HEK293 (cell line): Measurements from ENCODE around the gene BIN1.
A peak's percentile ranks its signal among the peaks of the same experiment; 100 is the strongest.

Experiments used
- CTCF ChIA-PET: fragments of 350-600 bp; formaldehyde crosslinking; extraction: SDS; loops from one replicate; lab custom pipeline; 2021; ENCODE audit warnings: antibody characterized with exemption; lab: Yijun Ruan, JAX
- POLR2A ChIA-PET: fragments of 300-600 bp; formaldehyde crosslinking; extraction: SDS; loops from one replicate; lab custom pipeline; 2020; ENCODE audit warnings: antibody characterized with exemption, inconsistent platforms; lab: Yijun Ruan, JAX
- H3K27ac ChIP-seq: fragments of 200-500 bp; sonication (Bioruptor generic); 2 replicates; pipeline ENCODE4 v1.5.1; 2014; ENCODE audit warnings: low read depth, low read length, control low read depth, inconsistent platforms; ENCODE audit errors: extremely low read depth
- H3K36me3 ChIP-seq, 2 experiments: fragments of 200-500 bp in 1 of 2; sonication (Bioruptor generic) in 1 of 2; 1 replicate in 1 of 2; 2 replicates in 1 of 2; pipeline ENCODE4 v1.5.1; 2014 to 2017; ENCODE audit warnings: inconsistent platforms in 2 of 2, low read length in 2 of 2; ENCODE audit not compliant: control insufficient read depth in 2 of 2, insufficient read depth in 1 of 2
- H3K4me1 ChIP-seq: fragments of 200-500 bp; sonication (Bioruptor generic); 2 replicates; pipeline ENCODE4 v1.5.1; 2014; ENCODE audit warnings: mild to moderate bottlenecking, low read length, inconsistent platforms; ENCODE audit not compliant: control insufficient read depth, insufficient read depth
- H3K4me3 ChIP-seq: 2 replicates; pipeline ENCODE4 v1.5.1; 2011; ENCODE audit warnings: low read depth, mild to moderate bottlenecking, control low read depth, low read length, moderate library complexity
- H3K9me3 ChIP-seq: fragments of 200-500 bp; sonication (Bioruptor generic); 2 replicates; pipeline ENCODE4 v1.5.1; 2014; ENCODE audit warnings: low read depth, low read length, inconsistent platforms; ENCODE audit not compliant: control insufficient read depth, insufficient read depth
- AEBP2 ChIP-seq: fragments of 450-650 bp; formaldehyde crosslinking; IDR thresholded peaks from 2 replicates; pipeline ENCODE4 v1.5.1; 2016; ENCODE audit warnings: missing biosample characterization, missing genetic modification characterization, borderline replicate concordance
- BCL6B ChIP-seq: fragments of 450-650 bp; formaldehyde crosslinking; IDR thresholded peaks from 2 replicates; pipeline ENCODE4 v1.5.1; 2017; ENCODE audit warnings: missing biosample characterization, missing genetic modification characterization
- EGR2 ChIP-seq: fragments of 450-650 bp; formaldehyde crosslinking; IDR thresholded peaks from 2 replicates; pipeline ENCODE4 v1.5.1; 2016; ENCODE audit warnings: low read depth, missing biosample characterization, missing genetic modification characterization
- FEZF1 ChIP-seq: fragments of 450-650 bp; formaldehyde crosslinking; IDR thresholded peaks from 2 replicates; pipeline ENCODE4 v1.5.1; 2016; ENCODE audit warnings: missing biosample characterization, missing genetic modification characterization
- HOXD13 ChIP-seq: sonication (generic); formaldehyde crosslinking; IDR thresholded peaks from 2 replicates; pipeline ENCODE4 v1.8.0; 2022; ENCODE audit warnings: missing genetic modification reagents, borderline replicate concordance
- IKZF3 ChIP-seq: fragments of 450-650 bp; IDR thresholded peaks from 2 replicates; pipeline ENCODE4 v1.5.0; 2018; ENCODE audit warnings: missing biosample characterization, mild to moderate bottlenecking, missing genetic modification characterization, moderate library complexity
- INSM2 ChIP-seq: fragments of 450-650 bp; formaldehyde crosslinking; IDR thresholded peaks from 2 replicates; pipeline ENCODE4 v1.5.1; 2016; ENCODE audit warnings: missing biosample characterization, missing genetic modification characterization
- REST ChIP-seq: fragments of 450-650 bp; formaldehyde crosslinking; IDR thresholded peaks from 2 replicates; pipeline ENCODE4 v1.5.1; 2016; ENCODE audit warnings: missing biosample characterization, missing genetic modification characterization
- TRIM28 ChIP-seq: IDR thresholded peaks from 2 replicates; pipeline ENCODE4 v1.6.1; 2011; ENCODE audit warnings: low read length, control low read depth, borderline replicate concordance
- ZBTB44 ChIP-seq: fragments of 450-650 bp; IDR thresholded peaks from 2 replicates; pipeline ENCODE4 v1.5.1; 2018; ENCODE audit warnings: missing biosample characterization, mild to moderate bottlenecking, missing genetic modification characterization
- ZNF114 ChIP-seq: fragments of 450-650 bp; formaldehyde crosslinking; IDR thresholded peaks from 2 replicates; pipeline ENCODE4 v1.5.0; 2017; ENCODE audit warnings: missing biosample characterization, missing genetic modification characterization
- ZNF184 ChIP-seq: fragments of 450-650 bp; IDR thresholded peaks from 2 replicates; pipeline ENCODE4 v1.5.1; 2018; ENCODE audit warnings: missing biosample characterization, mild to moderate bottlenecking, missing genetic modification characterization
- ZNF211 ChIP-seq: fragments of 450-650 bp; formaldehyde crosslinking; IDR thresholded peaks from 2 replicates; pipeline ENCODE4 v1.5.1; 2016; ENCODE audit warnings: low read depth, missing biosample characterization, missing genetic modification characterization
- ZNF248 ChIP-seq: fragments of 450-650 bp; formaldehyde crosslinking; IDR thresholded peaks from 2 replicates; pipeline ENCODE4 v1.5.1; 2017; ENCODE audit warnings: missing biosample characterization, missing genetic modification characterization
- ZNF341 ChIP-seq: fragments of 450-650 bp; formaldehyde crosslinking; IDR thresholded peaks from 2 replicates; pipeline ENCODE4; 2016; ENCODE audit warnings: low read depth, missing biosample characterization, missing genetic modification characterization
- ZNF366 ChIP-seq: fragments of 450-650 bp; formaldehyde crosslinking; conservative IDR thresholded peaks from 2 replicates; pipeline ENCODE4 v1.5.1; 2016; ENCODE audit warnings: missing biosample characterization, missing genetic modification characterization
- ZNF433 ChIP-seq: fragments of 450-650 bp; formaldehyde crosslinking; IDR thresholded peaks from 2 replicates; pipeline ENCODE4 v1.5.1; 2016; ENCODE audit warnings: missing biosample characterization, missing genetic modification characterization, low read depth
- ZNF596 ChIP-seq: fragments of 450-650 bp; IDR thresholded peaks from 2 replicates; pipeline ENCODE4 v1.5.0; 2018; ENCODE audit warnings: missing biosample characterization, mild to moderate bottlenecking, missing genetic modification characterization, moderate library complexity
- ZNF600 ChIP-seq: fragments of 450-650 bp; formaldehyde crosslinking; IDR thresholded peaks from 2 replicates; pipeline ENCODE4 v1.5.1; 2016; ENCODE audit warnings: missing biosample characterization, missing genetic modification characterization
- ZNF645 ChIP-seq: fragments of 450-650 bp; formaldehyde crosslinking; IDR thresholded peaks from 2 replicates; pipeline ENCODE4; 2016; ENCODE audit warnings: missing biosample characterization, missing genetic modification characterization
- ZNF704 ChIP-seq: fragments of 450-650 bp; formaldehyde crosslinking; IDR thresholded peaks from 2 replicates; pipeline ENCODE4 v1.5.1; 2016; ENCODE audit warnings: missing biosample characterization, missing genetic modification characterization
- ZNF785 ChIP-seq: fragments of 450-650 bp; formaldehyde crosslinking; IDR thresholded peaks from 2 replicates; pipeline ENCODE4 v1.5.1; 2016; ENCODE audit warnings: missing biosample characterization, missing genetic modification characterization

BIN1 gene

GRCh38 chr2:127001751-127002150, 105.2 kb downstream of the BIN1 start:
- H3K36me3 ChIP-seq, result no peaks in the 10 kb centered on the region
- TF ChIP-seq ZNF600 (tag by site-specific recombination) (peak; percentile 18; the same call in 1 of the 2 replicates), BCL6B (no peak), FEZF1 (no peak), ZNF596 (no peak)
- TF ChIP-seq, all 188 proteins: peak for 1
- CTCF ChIA-PET, result interaction anchor here (0.6 to 1.2 kb wide), 2 partner anchors 30 to 555 kb away, joined by 3 to 7 read pairs; no protein-coding TSS in a partner anchor
- no peaks in the 10 kb centered on the region for H3K4me1 ChIP-seq
- no peak overlapping the region for H3K27ac ChIP-seq
- POLR2A ChIA-PET, result no interaction called here
- no peaks in the 10 kb centered on the region for H3K9me3 ChIP-seq
- H3K4me3 ChIP-seq, result no peak overlapping the region

- ChIA-PET POLR2A (no interaction called here), CTCF (no interaction called here)
- Histone ChIP-seq H3K4me1 (no peaks in the 10 kb centered on the region), H3K36me3 (no peaks in the 10 kb centered on the region), H3K27ac (no peak overlapping the region), H3K9me3 (no peaks in the 10 kb centered on the region), H3K4me3 (no peak overlapping the region)
- TF ChIP-seq HOXD13 (CRISPR knock-in tag) (no peak), ZNF704 (tag by site-specific recombination) (no peak), ZBTB44 (tag by site-specific recombination) (no peak), REST (tag by site-specific recombination) (no peak), ZNF211 (tag by site-specific recombination) (no peak), ZNF785 (tag by site-specific recombination) (no peak), AEBP2 (tag by site-specific recombination) (no peak), TRIM28 (no peak; the same call in 1 of the 2 replicates), ZNF248 (tag by site-specific recombination) (no peak), ZNF433 (tag by site-specific recombination) (no peak), ZNF645 (no peak), INSM2 (tag by site-specific recombination) (peak; percentile 95), EGR2 (tag by site-specific recombination) (no peak), ZNF341 (tag by site-specific recombination) (no peak), ZNF184 (tag by site-specific recombination) (peak; percentile 78), ZNF366 (peak; percentile 94), ZNF114 (tag by site-specific recombination) (no peak), IKZF3 (tag by site-specific recombination) (no peak)
These were observed 106.0 kb downstream of the BIN1 start for GRCh38 chr2:127000937-127001336.
